Activated CD4-positive, alpha-beta memory T cell treated with anti-CD3 and anti-CD28 coated beads, Interleukin-2, amount 10 ng/mL, durations not matched to agents 7 days and 5 days (primary cell): ENCODE data around the gene DGUOK. TPM values are rescaled to one million over a fixed set of nuclear protein-coding genes. Genes with fewer than 3 reads are reported as not detected.

Experiments used
- CTCF ChIA-PET: fragments of 350-600 bp; sonication (Branson Sonifier 250); formaldehyde crosslinking; loops from one replicate; lab custom pipeline; 2021; ENCODE audit warnings: antibody characterized with exemption, inconsistent platforms; lab: Charles Lee
- POLR2A ChIA-PET: fragments of 350-600 bp; sonication (Branson Sonifier 250); formaldehyde crosslinking; loops from one replicate; lab custom pipeline; 2021; ENCODE audit warnings: antibody characterized with exemption; lab: Charles Lee
- DNase-seq: peaks from one replicate; pipeline ENCODE4 v3.0.0-alpha.2; 2020
- H3K27ac Mint-ChIP-seq: one replicate; pipeline ENCODE4 v1.8.0; 2021; ENCODE audit warnings: mild to moderate bottlenecking, mixed read lengths
- H3K27me3 Mint-ChIP-seq: one replicate; pipeline ENCODE4 v1.8.0; 2021; ENCODE audit warnings: mixed read lengths
- H3K36me3 Mint-ChIP-seq: one replicate; pipeline ENCODE4 v1.8.0; 2021; ENCODE audit warnings: low read depth, mixed read lengths
- H3K4me1 Mint-ChIP-seq: one replicate; pipeline ENCODE4 v1.8.0; 2021; ENCODE audit warnings: mixed read lengths
- H3K4me3 Mint-ChIP-seq: one replicate; pipeline ENCODE4 v1.8.0; 2021; ENCODE audit warnings: mild to moderate bottlenecking, mixed read lengths
- H3K9me3 Mint-ChIP-seq: one replicate; pipeline ENCODE4 v1.8.0; 2021; ENCODE audit warnings: mixed read lengths
- total RNA-seq, 2 experiments: library from RNA; stranded (reverse); gene quantifications; one replicate each; pipeline ENCODE4 v1.2.3, GENCODE V29; 2021

DGUOK gene
- total RNA-seq, 2 experiments from 2014 or later: 75.6 to 76.3 TPM

DNA sequence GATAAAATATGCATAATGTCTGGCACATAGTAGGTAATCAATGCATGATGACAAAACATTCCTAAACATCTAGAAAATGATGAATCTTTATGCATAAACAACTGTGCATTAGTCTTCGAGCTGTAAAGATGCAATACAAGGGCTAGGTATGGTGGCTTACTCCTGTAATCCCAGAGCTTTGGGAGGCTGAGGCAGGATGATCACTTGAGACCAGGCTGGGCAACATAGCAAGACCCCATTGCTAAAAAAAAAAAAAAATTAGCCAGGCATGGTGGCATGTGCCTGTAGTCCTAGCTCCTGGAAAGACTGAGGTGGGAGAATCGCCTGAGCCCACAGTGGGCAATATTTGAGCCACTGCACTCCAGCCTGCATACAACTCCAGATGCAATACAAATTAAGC, 63.3 kb downstream of the DGUOK start:
- ChIA-PET CTCF (no interaction called here), POLR2A (interaction anchor here (0.6 kb wide), 1 partner anchor 432 kb away, joined by 3 read pairs; no protein-coding TSS in a partner anchor)
- no peak for DNase-seq
- Mint-ChIP-seq H3K36me3 (peaks cover 73% of the 10 kb centered on the region), H3K27me3 (no peaks in the 10 kb centered on the region), H3K4me1 (peaks cover 64% of the 10 kb centered on the region), H3K9me3 (peaks cover 9% of the 10 kb centered on the region), H3K4me3 (no peak overlapping the region), H3K27ac (no peak overlapping the region)

DNA sequence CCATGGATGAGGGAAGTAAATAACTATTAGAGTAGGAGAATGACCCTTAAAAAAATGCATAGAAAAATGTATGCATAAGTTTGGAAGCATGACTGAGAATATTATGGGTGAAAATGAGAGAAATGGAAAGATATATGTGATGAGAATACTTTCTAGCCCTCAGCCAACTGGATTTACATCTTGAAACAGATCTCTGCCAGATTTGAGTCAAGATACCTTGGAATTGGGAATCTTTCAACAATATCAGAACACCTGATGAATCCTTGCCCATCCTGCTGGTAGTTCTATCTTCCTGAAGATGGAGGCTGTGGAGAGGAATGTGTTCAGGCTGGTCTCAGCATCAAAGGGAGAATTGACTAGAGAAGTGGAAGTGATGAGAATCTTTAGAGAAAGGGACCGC, 63.9 kb downstream of the DGUOK start:
- DNase-seq: no peak
- no peak overlapping the region for H3K4me3 Mint-ChIP-seq
- CTCF ChIA-PET: no interaction called here
- H3K27ac Mint-ChIP-seq: no peak overlapping the region
- H3K4me1 Mint-ChIP-seq: peaks cover 66% of the 10 kb centered on the region
- no peaks in the 10 kb centered on the region for H3K27me3 Mint-ChIP-seq
- peaks cover 73% of the 10 kb centered on the region for H3K36me3 Mint-ChIP-seq
- peaks cover 9% of the 10 kb centered on the region for H3K9me3 Mint-ChIP-seq
- POLR2A ChIA-PET: interaction anchor here (0.6 kb wide), 1 partner anchor 431 kb away, joined by 3 read pairs; no protein-coding TSS in a partner anchor

DNA sequence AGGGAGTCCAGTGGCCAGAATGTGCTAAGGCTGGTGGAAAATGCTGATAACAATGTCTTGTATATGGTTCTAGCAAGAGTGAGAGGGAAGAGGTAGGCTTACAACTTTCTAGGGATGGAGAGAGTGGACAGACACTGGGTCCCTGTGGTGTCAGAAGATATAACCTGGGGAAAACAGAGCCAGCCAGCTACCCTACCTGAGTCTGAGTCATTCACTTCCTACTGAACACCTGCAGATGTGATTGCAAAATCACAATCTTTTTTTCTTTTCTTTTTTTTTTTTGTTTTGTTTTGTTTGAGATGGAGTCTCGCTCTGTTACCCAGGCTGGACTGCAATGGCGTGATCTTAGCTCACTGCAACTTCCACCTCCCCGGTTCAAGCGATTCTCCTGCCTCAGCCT, 65.4 kb downstream of the DGUOK start:
- DNase-seq: no peak
- H3K27me3 Mint-ChIP-seq: no peaks in the 10 kb centered on the region
- peaks cover 65% of the 10 kb centered on the region for H3K36me3 Mint-ChIP-seq
- H3K9me3 Mint-ChIP-seq: peaks cover 9% of the 10 kb centered on the region
- no peak overlapping the region for H3K27ac Mint-ChIP-seq
- H3K4me3 Mint-ChIP-seq: no peak overlapping the region
- CTCF ChIA-PET: no interaction called here
- POLR2A ChIA-PET: no interaction called here
- peaks cover 54% of the 10 kb centered on the region for H3K4me1 Mint-ChIP-seq

GRCh38 chr2:73993376-73993775, 66.7 kb downstream of the DGUOK start:
- Mint-ChIP-seq H3K27me3 (no peaks in the 10 kb centered on the region), H3K4me3 (no peak overlapping the region), H3K36me3 (peaks cover 53% of the 10 kb centered on the region), H3K4me1 (peaks cover 52% of the 10 kb centered on the region), H3K9me3 (peaks cover 9% of the 10 kb centered on the region), H3K27ac (no peak overlapping the region)
- ChIA-PET CTCF (no interaction called here), POLR2A (interaction anchor here (1.0 kb wide), 2 partner anchors 8 to 10 kb away, joined by 3 to 4 read pairs; no protein-coding TSS in a partner anchor)
- DNase-seq: no peak

DNA sequence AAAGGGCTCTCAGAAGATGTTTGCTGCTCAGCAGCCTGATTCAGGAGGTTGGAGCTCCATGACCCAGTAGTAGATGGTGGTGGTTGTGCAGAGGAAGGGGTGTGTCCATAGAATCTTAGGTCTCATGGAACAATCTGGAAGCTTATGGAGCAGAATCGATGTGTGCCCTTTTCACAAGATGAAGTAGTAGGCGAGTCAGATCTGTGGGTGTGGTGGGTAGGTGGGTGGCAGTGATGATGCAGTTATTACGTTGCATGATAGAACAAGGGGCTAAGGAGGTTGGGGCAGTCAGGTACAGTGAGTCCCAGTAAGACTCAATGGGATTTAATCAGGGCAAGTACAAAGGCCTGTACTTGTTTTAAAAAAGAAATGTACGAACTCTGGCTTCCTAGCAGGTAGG, 67.1 kb downstream of the DGUOK start:
- H3K27ac Mint-ChIP-seq: no peak overlapping the region
- peaks cover 50% of the 10 kb centered on the region for H3K36me3 Mint-ChIP-seq
- peaks cover 9% of the 10 kb centered on the region for H3K9me3 Mint-ChIP-seq
- ChIA-PET CTCF (no interaction called here), POLR2A (interaction anchor here (1.0 kb wide), 2 partner anchors 8 to 10 kb away, joined by 3 to 4 read pairs; no protein-coding TSS in a partner anchor)
- no peak for DNase-seq
- no peak overlapping the region for H3K4me3 Mint-ChIP-seq
- no peaks in the 10 kb centered on the region for H3K27me3 Mint-ChIP-seq
- peaks cover 52% of the 10 kb centered on the region for H3K4me1 Mint-ChIP-seq

DNA sequence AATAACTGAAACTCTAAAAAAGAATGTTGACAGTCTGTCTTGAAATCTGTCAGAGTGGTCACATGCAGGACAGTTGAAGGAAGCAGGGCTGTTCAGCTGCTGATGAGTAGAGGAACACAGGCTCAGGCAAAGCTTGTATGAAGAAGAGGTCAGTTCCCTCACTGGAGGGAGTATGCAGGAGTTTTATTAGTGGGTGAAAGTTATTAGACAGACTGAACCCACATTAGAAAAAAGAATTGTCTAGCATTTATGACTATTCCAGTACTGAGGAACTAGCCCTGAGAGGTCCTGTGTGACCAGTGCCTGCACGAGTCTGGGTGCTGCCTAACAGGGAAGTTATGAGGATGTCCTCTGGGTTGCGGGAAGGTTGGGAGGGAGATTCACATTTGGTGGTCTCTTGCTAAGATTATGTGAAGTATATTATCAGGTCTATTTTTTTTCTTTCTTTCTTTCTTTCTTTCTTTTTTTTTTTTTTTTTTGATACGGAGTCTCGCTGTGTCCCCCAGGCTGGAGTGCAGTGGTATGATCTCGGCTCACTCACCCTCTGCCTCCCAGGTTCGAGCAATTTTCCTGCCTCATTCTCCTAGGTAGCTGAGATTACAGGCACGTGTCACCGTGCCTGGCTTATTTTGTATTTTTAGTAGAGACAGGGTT, 67.6 kb downstream of the DGUOK start:
- Mint-ChIP-seq H3K9me3 (peaks cover 9% of the 10 kb centered on the region), H3K4me1 (peaks cover 51% of the 10 kb centered on the region), H3K27ac (no peak overlapping the region), H3K4me3 (no peak overlapping the region), H3K27me3 (no peaks in the 10 kb centered on the region), H3K36me3 (peaks cover 46% of the 10 kb centered on the region)
- POLR2A ChIA-PET: interaction anchor here (1.0 kb wide), 2 partner anchors 9 kb away, joined by 3 to 4 read pairs; no protein-coding TSS in a partner anchor
- CTCF ChIA-PET: no interaction called here
- no peak for DNase-seq

GRCh38 chr2:73995810-73996209, 69.1 kb downstream of the DGUOK start:
- Mint-ChIP-seq H3K27me3 (no peaks in the 10 kb centered on the region), H3K4me3 (no peak overlapping the region), H3K27ac (no peak overlapping the region), H3K9me3 (peaks cover 5% of the 10 kb centered on the region), H3K4me1 (peaks cover 43% of the 10 kb centered on the region), H3K36me3 (peaks cover 31% of the 10 kb centered on the region)
- no peak for DNase-seq
- CTCF ChIA-PET: interaction anchor here (0.8 kb wide), 1 partner anchor 57 kb away, joined by 3 read pairs; no protein-coding TSS in a partner anchor
- POLR2A ChIA-PET: interaction anchor here (1.0 kb wide), 1 partner anchor 9 kb away, joined by 3 read pairs; no protein-coding TSS in a partner anchor

- Mint-ChIP-seq H3K4me3 (no peak overlapping the region), H3K27ac (no peak overlapping the region), H3K4me1 (peaks cover 50% of the 10 kb centered on the region), H3K27me3 (peaks cover 2% of the 10 kb centered on the region), H3K9me3 (no peaks in the 10 kb centered on the region), H3K36me3 (peaks cover 11% of the 10 kb centered on the region)
- ChIA-PET POLR2A (no interaction called here), CTCF (interaction anchor here (1.2 kb wide), 1 partner anchor 9 kb away, joined by 3 read pairs; no protein-coding TSS in a partner anchor)
- no peak for DNase-seq
These were observed 71.1 kb downstream of the DGUOK start for GRCh38 chr2:73997813-73998212.

- H3K9me3 Mint-ChIP-seq: no peaks in the 10 kb centered on the region
- POLR2A ChIA-PET: no interaction called here
- peaks cover 50% of the 10 kb centered on the region for H3K4me1 Mint-ChIP-seq
- CTCF ChIA-PET: no interaction called here
- peaks cover 2% of the 10 kb centered on the region for H3K27me3 Mint-ChIP-seq
- no peak overlapping the region for H3K4me3 Mint-ChIP-seq
- no peak for DNase-seq
- H3K27ac Mint-ChIP-seq: no peak overlapping the region
- H3K36me3 Mint-ChIP-seq: peaks cover 5% of the 10 kb centered on the region
These were observed 71.8 kb downstream of the DGUOK start for GRCh38 chr2:73998451-73998850.

DNA sequence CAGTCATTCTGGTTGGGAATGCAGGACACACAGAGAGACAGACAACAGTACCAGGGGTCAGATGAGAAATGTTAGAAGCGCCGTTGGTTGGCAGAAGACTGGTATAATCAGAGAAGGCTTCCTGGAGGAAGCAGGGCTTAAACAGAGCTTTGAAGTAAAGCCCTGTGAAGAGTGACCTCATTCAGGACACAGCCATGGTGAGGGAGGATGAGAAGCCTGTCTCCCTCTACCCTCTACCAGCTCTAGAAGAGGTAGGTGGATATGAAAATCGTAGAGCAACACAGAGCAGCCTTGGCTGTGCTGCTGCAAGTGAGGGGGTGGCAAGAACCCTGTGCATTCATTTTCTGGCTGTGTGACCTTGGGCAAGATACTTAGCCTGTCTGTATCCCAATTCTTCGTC, 72.3 kb downstream of the DGUOK start:
- Mint-ChIP-seq H3K36me3 (peaks cover 1% of the 10 kb centered on the region), H3K4me3 (no peak overlapping the region), H3K27me3 (peaks cover 2% of the 10 kb centered on the region), H3K9me3 (no peaks in the 10 kb centered on the region), H3K4me1 (peaks cover 49% of the 10 kb centered on the region), H3K27ac (no peak overlapping the region)
- CTCF ChIA-PET: no interaction called here
- DNase-seq: no peak
- POLR2A ChIA-PET: no interaction called here

DNA sequence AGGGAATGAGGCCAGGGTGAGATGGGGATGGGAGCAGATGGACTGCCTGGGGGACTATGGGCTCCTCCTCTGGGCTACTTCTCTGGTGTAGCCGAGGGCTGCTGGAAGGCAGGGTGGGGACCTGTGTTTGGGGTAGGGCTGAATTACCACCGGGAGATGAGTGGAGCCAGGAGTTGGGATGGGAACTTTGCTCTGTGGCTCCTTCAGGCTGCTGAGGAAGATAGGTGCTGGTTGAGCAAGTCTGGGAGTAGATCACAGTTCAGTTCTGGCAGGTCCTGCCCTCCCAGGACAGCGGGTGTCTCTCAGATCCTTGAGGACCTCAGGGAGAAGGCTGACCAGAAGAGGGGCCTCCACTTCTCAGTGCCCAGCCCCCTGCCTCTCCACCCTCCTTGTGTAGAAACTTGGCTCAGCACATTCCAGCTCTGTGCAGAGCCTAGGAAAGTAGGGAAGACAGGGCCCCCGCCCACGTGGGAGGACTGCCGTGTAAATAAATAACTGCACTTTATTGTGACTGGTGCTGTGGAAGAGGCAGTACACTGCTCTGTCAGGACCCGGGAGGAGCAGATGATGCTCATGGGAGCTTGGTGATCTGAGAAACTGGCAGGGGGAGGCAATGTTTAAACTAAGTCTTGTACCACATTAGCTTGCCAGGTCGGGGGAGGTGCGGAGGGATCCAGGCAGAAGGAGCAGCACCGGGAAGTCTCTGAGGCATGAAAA, 73.4 kb downstream of the DGUOK start:
- Mint-ChIP-seq H3K27me3 (peaks cover 2% of the 10 kb centered on the region), H3K27ac (no peak overlapping the region), H3K9me3 (no peaks in the 10 kb centered on the region), H3K4me1 (peaks cover 47% of the 10 kb centered on the region), H3K4me3 (no peak overlapping the region), H3K36me3 (peaks cover 3% of the 10 kb centered on the region)
- no peak for DNase-seq
- POLR2A ChIA-PET: interaction anchor here (3.6 kb wide), 1 partner anchor 13 kb away, joined by 16 read pairs; no protein-coding TSS in a partner anchor
- CTCF ChIA-PET: interaction anchor here (1.9 kb wide), 1 partner anchor 12 kb away, joined by 7 read pairs; no protein-coding TSS in a partner anchor

DNA sequence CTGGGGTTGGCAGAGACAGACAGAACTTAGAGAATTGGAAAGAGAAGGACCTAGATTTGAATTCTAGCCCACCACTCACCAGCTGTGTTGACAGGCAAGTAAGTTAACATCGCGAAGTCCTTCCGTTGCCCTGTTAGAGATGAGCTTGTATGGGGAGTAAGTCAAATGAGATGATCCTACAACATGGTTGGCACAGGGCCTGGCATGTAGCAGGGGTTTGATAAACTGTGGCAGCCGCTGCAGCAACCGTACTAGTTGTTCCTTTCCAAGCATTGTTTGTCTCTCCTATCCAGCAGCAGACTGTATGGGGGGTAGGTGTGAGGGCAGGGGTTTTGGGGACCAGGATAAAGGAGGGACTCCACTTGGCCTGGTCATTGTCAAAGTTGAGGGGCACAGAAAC, 74.0 kb downstream of the DGUOK start:
- no peak for DNase-seq
- H3K4me1 Mint-ChIP-seq: peaks cover 46% of the 10 kb centered on the region
- peaks cover 2% of the 10 kb centered on the region for H3K27me3 Mint-ChIP-seq
- no peak overlapping the region for H3K4me3 Mint-ChIP-seq
- peaks cover 3% of the 10 kb centered on the region for H3K36me3 Mint-ChIP-seq
- POLR2A ChIA-PET: interaction anchor here (1.6 to 3.6 kb wide), 2 partner anchors 13 to 15 kb away, joined by 5 to 16 read pairs; no protein-coding TSS in a partner anchor
- H3K9me3 Mint-ChIP-seq: no peaks in the 10 kb centered on the region
- no peak overlapping the region for H3K27ac Mint-ChIP-seq
- CTCF ChIA-PET: interaction anchor here (0.6 to 1.9 kb wide), 3 partner anchors 10 to 596 kb away, joined by 3 to 7 read pairs (median 3); no protein-coding TSS in a partner anchor

GRCh38 chr2:74001121-74001520, 74.4 kb downstream of the DGUOK start:
- CTCF ChIA-PET: interaction anchor here (0.6 to 1.9 kb wide), 7 partner anchors 10 to 597 kb away, joined by 3 to 7 read pairs (median 3); partner anchors contain the start of gene STAMBP
- POLR2A ChIA-PET: interaction anchor here (0.8 to 3.6 kb wide), 3 partner anchors 14 to 173 kb away, joined by 3 to 16 read pairs (median 5); partner anchors contain the start of gene STAMBP
- peak overlapping the region; percentile 43 for H3K4me3 Mint-ChIP-seq
- H3K27me3 Mint-ChIP-seq: peaks cover 2% of the 10 kb centered on the region
- peaks cover 3% of the 10 kb centered on the region for H3K36me3 Mint-ChIP-seq
- no peak for DNase-seq
- no peak overlapping the region for H3K27ac Mint-ChIP-seq
- H3K9me3 Mint-ChIP-seq: no peaks in the 10 kb centered on the region
- peaks cover 46% of the 10 kb centered on the region for H3K4me1 Mint-ChIP-seq
